Astrocyte (in vitro differentiated cells and primary cell): ENCODE measurements around the gene OR8B12.

Experiments used
- EZH2 ChIP-seq: IDR thresholded peaks from 2 replicates; pipeline ENCODE4 v1.6.1; 2012; ENCODE audit warnings: mild to moderate bottlenecking, low read length, inconsistent platforms; ENCODE audit not compliant: insufficient read depth
- TF ChIP-seq, protein P1 (sequence below): IDR thresholded peaks from 2 replicates; pipeline ENCODE4 v1.5.1; 2011; ENCODE audit warnings: low read depth, mild to moderate bottlenecking, inconsistent platforms, low read length, moderate library complexity; ENCODE audit not compliant: insufficient read depth

DNA sequence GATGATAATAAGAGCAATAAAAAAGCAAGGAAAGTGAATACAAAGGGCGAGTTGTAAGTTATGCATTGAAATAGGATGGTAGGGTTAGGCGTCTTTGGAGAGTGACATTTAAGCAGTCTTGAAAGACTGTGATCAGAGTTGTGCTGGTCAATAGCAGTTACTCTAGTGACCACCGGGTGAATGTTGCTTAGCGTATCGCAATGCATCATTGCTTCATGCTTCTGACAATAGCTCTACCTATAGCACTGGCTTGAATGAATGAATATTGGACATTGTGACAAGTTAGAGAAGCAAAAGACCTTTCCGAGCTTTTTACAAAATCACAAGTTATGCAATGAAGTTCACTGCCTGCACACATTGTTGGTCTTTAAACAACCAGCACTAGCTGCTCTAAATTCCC, 7.7 kb upstream of the OR8B12 start:
- TF ChIP-seq, protein P1, sequence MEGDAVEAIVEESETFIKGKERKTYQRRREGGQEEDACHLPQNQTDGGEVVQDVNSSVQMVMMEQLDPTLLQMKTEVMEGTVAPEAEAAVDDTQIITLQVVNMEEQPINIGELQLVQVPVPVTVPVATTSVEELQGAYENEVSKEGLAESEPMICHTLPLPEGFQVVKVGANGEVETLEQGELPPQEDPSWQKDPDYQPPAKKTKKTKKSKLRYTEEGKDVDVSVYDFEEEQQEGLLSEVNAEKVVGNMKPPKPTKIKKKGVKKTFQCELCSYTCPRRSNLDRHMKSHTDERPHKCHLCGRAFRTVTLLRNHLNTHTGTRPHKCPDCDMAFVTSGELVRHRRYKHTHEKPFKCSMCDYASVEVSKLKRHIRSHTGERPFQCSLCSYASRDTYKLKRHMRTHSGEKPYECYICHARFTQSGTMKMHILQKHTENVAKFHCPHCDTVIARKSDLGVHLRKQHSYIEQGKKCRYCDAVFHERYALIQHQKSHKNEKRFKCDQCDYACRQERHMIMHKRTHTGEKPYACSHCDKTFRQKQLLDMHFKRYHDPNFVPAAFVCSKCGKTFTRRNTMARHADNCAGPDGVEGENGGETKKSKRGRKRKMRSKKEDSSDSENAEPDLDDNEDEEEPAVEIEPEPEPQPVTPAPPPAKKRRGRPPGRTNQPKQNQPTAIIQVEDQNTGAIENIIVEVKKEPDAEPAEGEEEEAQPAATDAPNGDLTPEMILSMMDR: no peak
- TF ChIP-seq EZH2: no peak
